ENCODE results near the gene DOHH. TPM values are rescaled to one million over a fixed set of nuclear protein-coding genes. Genes with fewer than 3 reads are reported as not detected.

The DOHH gene
- total and polyA plus RNA-seq, 5 donors = 9.8 to 14.8 (median 12.4) TPM

DNA sequence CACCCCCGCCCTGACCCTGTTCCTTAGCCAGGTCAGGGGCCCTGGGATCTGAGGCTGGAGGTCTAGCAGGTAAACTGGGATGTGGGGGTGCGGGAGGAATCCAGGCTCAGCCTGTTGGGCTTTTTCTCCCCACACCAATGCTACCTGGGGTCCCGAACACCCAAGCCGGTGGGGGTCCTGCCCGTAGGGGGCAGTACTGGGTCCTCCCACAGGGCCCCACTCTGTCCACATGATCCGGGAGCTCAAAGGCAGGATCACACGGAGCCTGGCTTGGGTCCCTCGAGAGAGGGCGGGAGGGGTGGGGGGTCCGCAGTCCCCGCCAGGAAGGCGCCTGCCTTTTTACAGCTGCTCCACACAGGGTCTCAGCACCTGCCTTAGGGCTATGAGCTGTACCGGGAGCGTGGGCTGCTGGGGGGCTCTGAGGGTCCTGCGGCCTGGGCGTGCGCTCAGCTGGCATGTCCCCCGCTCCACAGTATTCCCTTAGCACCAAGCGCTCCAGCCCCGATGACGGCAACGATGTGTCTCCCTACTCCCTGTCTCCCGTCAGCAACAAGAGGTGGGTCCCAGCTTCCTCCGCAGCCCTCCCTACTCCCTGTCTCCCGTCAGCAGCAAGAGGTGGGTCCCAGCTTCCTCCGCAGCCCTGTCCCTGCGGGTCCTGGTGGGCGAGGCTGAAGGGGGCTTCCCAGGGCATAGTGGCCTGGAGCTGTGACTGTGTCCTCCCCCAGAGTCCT lies 26.2 kb upstream of the DOHH start:
- Histone ChIP-seq H3K27me3 (ENCODE audit: control insufficient read depth, insufficient read depth) (no peaks in the 10 kb centered on the region), H3K4me1 (ENCODE audit: control insufficient read depth, insufficient read depth, low read length) (no peaks in the 10 kb centered on the region), H3K4me3 (ENCODE audit: low read length) (no peak overlapping the region), H3K27ac (ENCODE audit: low read length) (no peak overlapping the region), H3K9me3 (ENCODE audit: control insufficient read depth, low read length) (no peaks in the 10 kb centered on the region)
- WGBS = 94% methylated on average over 28 of the region's 28 CpGs
- ATAC-seq = no peak
- intact Hi-C loops (cut with DNase I) = no loop called here
- peak in 1 of 3 donors; percentile 40 for DNase-seq

DNA sequence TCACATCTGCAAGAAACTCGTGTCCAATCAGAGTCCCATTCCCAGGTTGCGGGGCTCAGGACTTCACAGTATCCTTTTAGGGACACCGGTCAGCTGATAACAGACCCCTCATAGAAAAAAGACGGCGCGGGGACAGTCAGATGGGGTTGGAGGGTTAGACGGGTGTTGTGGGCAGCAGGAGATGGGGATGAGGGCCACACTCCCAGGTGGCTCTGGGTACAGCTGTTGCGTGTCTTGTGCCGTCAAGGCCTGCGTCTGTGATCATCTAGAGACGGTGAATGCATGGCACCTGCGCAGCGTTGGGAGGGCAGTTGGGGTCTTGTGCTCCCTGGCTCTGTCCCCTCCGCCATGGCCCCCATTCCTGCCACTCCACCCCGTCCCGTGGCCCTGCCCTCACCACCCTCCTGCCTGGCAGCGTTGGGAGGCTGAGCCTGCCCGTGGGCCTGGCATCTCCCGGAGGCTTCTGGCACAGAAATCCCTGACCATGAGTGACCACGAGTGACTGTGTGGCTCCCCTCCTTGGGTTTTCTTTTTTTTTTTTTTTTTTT lies 24.5 kb upstream of the DOHH start:
- intact Hi-C loops (cut with DNase I) = no loop called here
- no peaks in the 10 kb centered on the region for H3K4me1 ChIP-seq (ENCODE audit: control insufficient read depth, insufficient read depth, low read length)
- 92% methylated on average over 20 of the region's 20 CpGs for WGBS
- H3K27ac ChIP-seq (ENCODE audit: low read length) = no peak overlapping the region
- DNase-seq (no peak), ATAC-seq (no peak)
- H3K9me3 ChIP-seq (ENCODE audit: control insufficient read depth, low read length) = no peaks in the 10 kb centered on the region
- no peak overlapping the region for H3K4me3 ChIP-seq (ENCODE audit: low read length)
- no peaks in the 10 kb centered on the region for H3K27me3 ChIP-seq (ENCODE audit: control insufficient read depth, insufficient read depth)

DNA sequence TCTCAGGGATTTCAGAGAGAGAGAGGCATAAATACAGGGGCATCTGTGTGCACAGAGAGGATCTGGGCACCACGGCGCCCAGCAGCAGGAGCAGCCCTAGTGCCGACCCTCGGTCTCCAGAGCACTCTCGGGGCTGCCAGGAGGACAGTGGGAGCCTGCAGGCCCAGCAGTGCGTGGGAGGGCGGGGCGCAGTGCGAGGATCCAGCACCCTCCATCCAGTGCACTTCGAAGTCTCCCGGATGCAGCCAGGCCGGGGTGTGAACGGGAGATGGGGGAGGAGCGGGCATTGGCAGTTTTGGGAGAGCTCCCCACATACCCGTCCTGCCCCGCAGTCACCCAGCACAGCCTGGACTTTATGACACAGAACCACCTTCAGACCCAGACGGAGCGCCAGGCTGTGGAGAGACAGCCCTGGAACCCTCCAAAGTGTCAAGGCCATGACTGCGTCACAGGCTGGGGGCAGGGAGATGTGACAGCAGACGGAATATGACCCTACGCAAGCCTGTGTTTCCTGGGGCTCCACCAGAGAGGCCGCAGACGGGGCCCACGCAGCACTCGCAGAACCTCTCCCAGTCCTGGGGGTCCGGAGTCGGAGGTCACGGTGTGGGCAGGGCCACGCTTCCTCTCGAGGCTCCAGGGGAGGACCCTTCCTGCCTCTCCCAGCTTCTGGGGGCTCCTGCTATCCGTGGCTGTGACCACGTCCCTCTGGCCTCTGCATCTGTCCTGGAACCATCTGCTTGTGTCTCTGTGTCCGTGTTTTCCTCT lies 23.8 kb upstream of the DOHH start:
- Histone ChIP-seq H3K27ac (ENCODE audit: low read length) (no peak overlapping the region), H3K27me3 (ENCODE audit: control insufficient read depth, insufficient read depth) (no peaks in the 10 kb centered on the region), H3K4me3 (ENCODE audit: low read length) (no peak overlapping the region), H3K4me1 (ENCODE audit: control insufficient read depth, insufficient read depth, low read length) (no peaks in the 10 kb centered on the region), H3K9me3 (ENCODE audit: control insufficient read depth, low read length) (no peaks in the 10 kb centered on the region)
- intact Hi-C loops (cut with DNase I) = no loop called here
- peak in 1 of 3 donors; percentile 25 for DNase-seq
- 93% methylated on average over 33 of the region's 33 CpGs for WGBS
- no peak for ATAC-seq

DNA sequence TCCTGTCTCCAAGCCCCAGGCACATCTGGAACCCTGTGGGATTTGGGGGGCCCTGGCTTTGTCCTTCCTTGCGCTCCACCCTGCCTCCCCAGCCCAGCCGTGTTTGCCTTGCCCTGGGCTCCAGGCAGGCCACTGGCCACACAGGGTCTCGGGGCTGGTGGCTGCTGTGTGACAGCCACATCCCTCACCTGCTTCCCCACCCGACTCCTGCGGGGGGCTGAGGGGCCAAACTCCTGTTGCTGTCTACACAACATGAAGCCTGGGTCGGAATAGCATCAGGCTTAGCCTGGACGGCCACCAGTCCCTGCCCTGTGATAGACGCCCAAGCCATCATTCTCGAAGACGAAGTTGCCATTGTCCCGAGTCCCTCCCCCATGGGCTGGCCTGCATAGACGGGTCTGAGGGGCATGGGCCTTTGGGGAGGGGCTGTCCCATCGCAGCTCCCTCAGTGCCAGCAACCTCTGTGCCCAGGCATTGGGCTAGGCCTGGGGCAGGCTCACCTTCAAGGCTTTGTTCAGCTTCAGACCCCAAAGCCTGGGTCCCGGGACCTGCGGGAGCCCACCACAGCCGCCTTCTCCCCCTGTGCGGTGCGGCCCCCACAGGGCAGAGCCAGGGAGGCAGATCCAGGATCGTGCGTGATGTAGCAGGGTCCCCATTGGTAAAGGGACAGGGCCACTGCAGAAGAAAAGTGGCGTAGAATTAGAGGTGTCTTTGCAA lies 23.0 kb upstream of the DOHH start:
- no peaks in the 10 kb centered on the region for H3K4me1 ChIP-seq (ENCODE audit: control insufficient read depth, insufficient read depth, low read length)
- H3K27me3 ChIP-seq (ENCODE audit: control insufficient read depth, insufficient read depth) = no peaks in the 10 kb centered on the region
- intact Hi-C loops (cut with DNase I) = no loop called here
- 91% methylated on average over 21 of the region's 21 CpGs for WGBS
- ATAC-seq (no peak), DNase-seq (no peak)
- H3K27ac ChIP-seq (ENCODE audit: low read length) = no peak overlapping the region
- H3K4me3 ChIP-seq (ENCODE audit: low read length) = no peak overlapping the region
- H3K9me3 ChIP-seq (ENCODE audit: control insufficient read depth, low read length) = no peaks in the 10 kb centered on the region

DNA sequence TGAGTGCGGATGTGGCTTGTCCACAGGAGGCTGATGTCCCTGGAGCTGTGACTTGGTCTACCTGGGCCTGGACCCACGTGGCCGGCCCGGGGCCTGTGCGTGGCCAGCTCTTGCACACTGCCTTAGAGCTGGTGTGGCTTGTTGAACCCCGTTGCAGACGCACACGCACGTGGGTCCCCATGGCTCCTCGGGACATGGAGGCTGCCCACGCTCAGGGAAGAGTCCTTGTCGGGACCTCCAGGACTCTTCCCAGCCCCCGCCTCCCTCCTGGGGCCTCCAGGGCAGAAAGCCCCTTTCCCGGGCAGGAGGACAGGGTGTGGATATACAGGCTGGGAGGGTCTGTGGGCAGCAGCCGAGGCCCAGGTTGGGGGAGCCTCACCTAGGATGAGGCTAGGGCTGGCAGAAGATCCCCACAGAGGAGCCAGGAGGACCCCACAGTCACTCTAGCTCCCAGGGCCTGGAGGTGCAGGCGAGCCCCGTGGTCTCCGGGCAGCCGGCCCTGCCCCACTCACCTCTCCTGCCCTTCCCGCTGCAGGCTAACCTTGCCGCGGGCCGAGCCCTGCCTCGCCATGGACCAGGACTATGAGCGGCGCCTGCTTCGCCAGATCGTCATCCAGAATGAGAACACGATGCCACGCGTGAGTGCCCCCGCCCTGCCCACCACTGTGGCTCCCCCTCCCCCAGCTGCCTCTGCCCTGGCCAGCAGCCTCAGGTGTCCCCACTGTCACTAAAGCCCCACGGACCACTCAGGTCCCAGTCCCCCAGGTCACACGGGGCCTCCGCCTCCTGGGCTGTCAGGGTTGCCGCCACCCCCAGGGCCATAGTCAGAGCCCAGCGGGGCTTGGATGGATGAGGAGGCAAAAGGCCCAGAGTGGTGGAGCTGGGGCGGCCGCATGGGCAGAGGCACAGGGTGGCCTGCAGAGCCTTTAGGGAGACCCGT lies 22.2 kb upstream of the DOHH start:
- Histone ChIP-seq H3K9me3 (ENCODE audit: control insufficient read depth, low read length) (no peaks in the 10 kb centered on the region), H3K4me1 (ENCODE audit: control insufficient read depth, insufficient read depth, low read length) (no peaks in the 10 kb centered on the region), H3K27me3 (ENCODE audit: control insufficient read depth, insufficient read depth) (no peaks in the 10 kb centered on the region), H3K27ac (ENCODE audit: low read length) (no peak overlapping the region), H3K4me3 (ENCODE audit: low read length) (no peak overlapping the region)
- 92% methylated on average over 40 of the region's 40 CpGs for WGBS
- ATAC-seq (no peak), DNase-seq (peak in 1 of 3 donors; percentile 65)
- intact Hi-C loops (cut with DNase I) = no loop called here

DNA sequence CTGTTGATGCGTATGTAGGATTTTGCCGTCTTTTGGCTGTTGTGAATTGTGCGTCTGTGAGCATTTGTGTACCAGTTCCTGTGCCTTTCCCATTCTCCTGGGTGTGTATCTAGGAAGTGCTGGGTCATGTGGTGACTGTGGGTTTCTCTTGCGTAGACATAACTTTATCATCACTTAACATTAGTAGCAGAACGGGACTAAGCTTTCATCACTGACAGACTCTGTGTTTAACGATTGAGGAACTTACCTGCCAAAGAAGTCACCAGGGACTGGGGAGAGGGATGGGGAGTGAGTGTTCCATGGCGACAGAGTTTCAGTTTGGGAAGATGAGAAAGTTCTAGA lies 20.6 kb upstream of the DOHH start:
- H3K9me3 ChIP-seq (ENCODE audit: control insufficient read depth, low read length) = no peaks in the 10 kb centered on the region
- DNase-seq (no peak), ATAC-seq (no peak)
- no peaks in the 10 kb centered on the region for H3K4me1 ChIP-seq (ENCODE audit: control insufficient read depth, insufficient read depth, low read length)
- no peaks in the 10 kb centered on the region for H3K27me3 ChIP-seq (ENCODE audit: control insufficient read depth, insufficient read depth)
- no peak overlapping the region for H3K27ac ChIP-seq (ENCODE audit: low read length)
- H3K4me3 ChIP-seq (ENCODE audit: low read length) = no peak overlapping the region
- WGBS = 82% methylated on average over 7 of the region's 7 CpGs
- intact Hi-C loops (cut with DNase I) = no loop called here

DNA sequence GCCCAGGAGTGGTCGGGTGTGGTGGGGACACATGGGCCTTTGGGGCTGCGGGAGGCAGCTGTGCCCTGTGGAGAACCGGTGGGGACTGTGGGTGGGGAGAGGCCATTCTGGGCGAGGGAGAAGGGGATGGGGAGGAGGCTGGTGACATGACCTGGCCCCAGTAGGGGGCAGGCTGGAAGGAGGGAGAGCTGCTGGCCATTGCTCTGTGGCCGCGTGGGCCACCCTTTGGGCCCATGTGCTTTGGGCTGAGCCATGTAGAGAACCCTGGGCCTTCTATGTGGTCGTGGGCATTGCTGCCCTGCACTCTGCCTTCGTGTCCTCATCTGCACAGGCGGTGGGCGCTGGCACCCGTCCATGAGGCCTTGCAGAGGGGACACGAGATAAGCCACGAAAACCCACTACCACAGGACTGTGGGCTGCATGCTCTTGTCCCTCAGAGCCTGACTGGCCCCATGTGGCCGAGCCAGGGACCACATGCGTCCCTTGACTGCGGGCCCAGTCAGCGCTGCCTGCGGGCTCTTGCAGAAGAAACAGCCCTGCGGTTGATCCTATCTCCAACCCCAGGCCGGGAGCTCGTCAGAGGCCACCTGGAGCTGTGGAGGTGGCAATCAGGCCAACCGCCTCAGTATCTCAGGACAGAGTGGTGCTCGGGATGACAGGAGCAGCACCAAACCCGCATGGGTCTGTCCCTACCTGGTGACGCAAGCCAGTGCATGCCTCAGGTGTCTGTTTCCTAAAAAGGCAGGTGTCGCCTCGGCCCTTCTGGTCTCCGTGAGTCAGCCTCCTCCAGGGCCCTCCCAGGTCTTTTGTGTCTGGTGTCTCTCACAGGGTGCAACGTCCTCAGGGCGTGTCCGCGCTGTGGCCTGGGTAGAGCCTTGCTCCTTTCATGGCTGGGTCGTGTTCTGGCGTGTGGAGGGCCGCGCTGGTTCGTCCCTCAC lies 20.0 kb upstream of the DOHH start:
- Histone ChIP-seq H3K9me3 (ENCODE audit: control insufficient read depth, low read length) (no peaks in the 10 kb centered on the region), H3K27me3 (ENCODE audit: control insufficient read depth, insufficient read depth) (no peaks in the 10 kb centered on the region), H3K27ac (ENCODE audit: low read length) (no peak overlapping the region), H3K4me1 (ENCODE audit: control insufficient read depth, insufficient read depth, low read length) (no peaks in the 10 kb centered on the region), H3K4me3 (ENCODE audit: low read length) (no peak overlapping the region)
- DNase-seq (peak in 1 of 3 donors; percentile 57), ATAC-seq (no peak)
- WGBS = 79% methylated on average over 37 of the region's 37 CpGs
- intact Hi-C loops (cut with DNase I) = no loop called here

DNA sequence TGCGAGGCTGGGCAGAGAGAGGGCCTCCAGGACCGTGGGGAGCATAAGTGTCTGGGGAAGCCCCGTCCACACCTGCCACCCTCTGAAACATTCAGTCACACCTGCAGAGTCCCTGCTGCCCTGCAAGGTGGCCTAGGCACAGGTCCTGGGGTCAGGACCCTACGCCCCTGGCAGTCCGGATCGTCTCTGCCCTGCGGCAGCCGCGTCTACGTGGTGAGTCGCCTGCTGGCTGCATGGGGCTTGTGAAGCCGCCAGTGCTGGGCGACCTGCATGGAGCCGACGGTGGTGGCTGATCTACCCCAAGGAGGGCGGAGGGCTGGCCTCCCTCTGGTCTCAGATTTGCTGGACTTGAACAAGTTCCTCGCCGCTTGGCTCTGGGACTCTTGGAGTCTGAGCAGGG lies 18.7 kb upstream of the DOHH start:
- H3K27ac ChIP-seq (ENCODE audit: low read length) = no peak overlapping the region
- no peak overlapping the region for H3K4me3 ChIP-seq (ENCODE audit: low read length)
- WGBS = 84% methylated on average over 18 of the region's 18 CpGs
- intact Hi-C loops (cut with DNase I) = no loop called here
- no peak for ATAC-seq
- no peaks in the 10 kb centered on the region for H3K9me3 ChIP-seq (ENCODE audit: control insufficient read depth, low read length)
- H3K4me1 ChIP-seq (ENCODE audit: control insufficient read depth, insufficient read depth, low read length) = no peaks in the 10 kb centered on the region
- H3K27me3 ChIP-seq (ENCODE audit: control insufficient read depth, insufficient read depth) = no peaks in the 10 kb centered on the region
- DNase-seq = no peak

DNA sequence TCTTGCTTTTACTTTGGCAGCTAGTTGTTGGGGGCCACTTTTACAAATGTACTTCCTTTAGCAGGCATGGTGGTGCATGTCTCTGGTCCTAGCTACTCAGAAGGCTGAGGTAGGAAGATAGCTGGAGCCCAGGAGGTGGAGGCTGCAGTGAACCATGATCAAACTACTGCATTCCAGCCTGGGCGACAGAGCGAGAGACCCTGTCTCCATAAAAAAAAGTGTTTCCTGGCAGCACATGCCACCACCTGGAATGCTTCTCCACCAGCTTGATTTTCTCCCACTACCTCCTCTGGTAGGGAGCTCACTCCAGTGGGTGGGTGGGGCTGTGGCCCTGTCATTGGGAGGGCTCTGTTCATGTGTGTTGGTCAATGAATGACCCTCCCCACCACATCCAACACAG lies 18.2 kb upstream of the DOHH start:
- intact Hi-C loops (cut with DNase I) = no loop called here
- no peaks in the 10 kb centered on the region for H3K9me3 ChIP-seq (ENCODE audit: control insufficient read depth, low read length)
- H3K27me3 ChIP-seq (ENCODE audit: control insufficient read depth, insufficient read depth) = no peaks in the 10 kb centered on the region
- no peak overlapping the region for H3K4me3 ChIP-seq (ENCODE audit: low read length)
- H3K27ac ChIP-seq (ENCODE audit: low read length) = no peak overlapping the region
- ATAC-seq (no peak), DNase-seq (no peak)
- WGBS = 78% methylated on average over 2 of the region's 2 CpGs
- H3K4me1 ChIP-seq (ENCODE audit: control insufficient read depth, insufficient read depth, low read length) = no peaks in the 10 kb centered on the region

DNA sequence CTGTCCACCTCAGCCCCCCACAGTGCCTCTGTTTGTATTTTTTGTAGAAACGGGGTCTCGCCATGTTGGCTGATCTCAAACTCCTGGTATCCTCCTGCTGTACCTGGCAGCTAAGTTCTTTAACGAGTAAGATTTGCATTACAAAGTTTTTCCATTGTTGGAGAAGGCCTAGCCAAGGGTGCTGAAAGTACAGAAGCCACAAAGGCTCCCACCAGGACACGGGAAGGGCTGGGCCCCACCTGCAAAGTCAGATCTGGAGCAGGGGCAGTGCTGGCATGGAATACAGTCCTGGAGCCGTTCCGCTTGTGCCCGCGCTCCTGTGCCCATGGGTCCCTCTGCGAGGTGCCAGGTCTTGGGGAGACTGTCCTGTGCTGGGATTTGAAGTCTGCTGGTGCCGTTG lies 17.8 kb upstream of the DOHH start:
- intact Hi-C loops (cut with DNase I) = no loop called here
- Histone ChIP-seq H3K4me3 (ENCODE audit: low read length) (no peak overlapping the region), H3K9me3 (ENCODE audit: control insufficient read depth, low read length) (no peaks in the 10 kb centered on the region), H3K4me1 (ENCODE audit: control insufficient read depth, insufficient read depth, low read length) (peaks cover 4% of the 10 kb centered on the region), H3K27ac (ENCODE audit: low read length) (no peak overlapping the region), H3K27me3 (ENCODE audit: control insufficient read depth, insufficient read depth) (no peaks in the 10 kb centered on the region)
- no peak for ATAC-seq
- WGBS = 84% methylated on average over 10 of the region's 10 CpGs
- no peak for DNase-seq
